HG02840 (cell line): Measurements from ENCODE around the gene WNT7A.
"Not testable (repeated sequence)": the region's sequence is repeated elsewhere in the genome, so short reads cannot be mapped to it uniquely, and the experiment has no call there.

Experiments used
- ATAC-seq: cut with Tn5 transposase; IDR thresholded peaks from one replicate; pipeline ENCODE4 v1.9.1; 2021; ENCODE audit warnings: mild to moderate bottlenecking, moderate library complexity, moderate number of reproducible peaks; ENCODE audit not compliant: unreplicated experiment, low FRiP score

WNT7A gene

DNA sequence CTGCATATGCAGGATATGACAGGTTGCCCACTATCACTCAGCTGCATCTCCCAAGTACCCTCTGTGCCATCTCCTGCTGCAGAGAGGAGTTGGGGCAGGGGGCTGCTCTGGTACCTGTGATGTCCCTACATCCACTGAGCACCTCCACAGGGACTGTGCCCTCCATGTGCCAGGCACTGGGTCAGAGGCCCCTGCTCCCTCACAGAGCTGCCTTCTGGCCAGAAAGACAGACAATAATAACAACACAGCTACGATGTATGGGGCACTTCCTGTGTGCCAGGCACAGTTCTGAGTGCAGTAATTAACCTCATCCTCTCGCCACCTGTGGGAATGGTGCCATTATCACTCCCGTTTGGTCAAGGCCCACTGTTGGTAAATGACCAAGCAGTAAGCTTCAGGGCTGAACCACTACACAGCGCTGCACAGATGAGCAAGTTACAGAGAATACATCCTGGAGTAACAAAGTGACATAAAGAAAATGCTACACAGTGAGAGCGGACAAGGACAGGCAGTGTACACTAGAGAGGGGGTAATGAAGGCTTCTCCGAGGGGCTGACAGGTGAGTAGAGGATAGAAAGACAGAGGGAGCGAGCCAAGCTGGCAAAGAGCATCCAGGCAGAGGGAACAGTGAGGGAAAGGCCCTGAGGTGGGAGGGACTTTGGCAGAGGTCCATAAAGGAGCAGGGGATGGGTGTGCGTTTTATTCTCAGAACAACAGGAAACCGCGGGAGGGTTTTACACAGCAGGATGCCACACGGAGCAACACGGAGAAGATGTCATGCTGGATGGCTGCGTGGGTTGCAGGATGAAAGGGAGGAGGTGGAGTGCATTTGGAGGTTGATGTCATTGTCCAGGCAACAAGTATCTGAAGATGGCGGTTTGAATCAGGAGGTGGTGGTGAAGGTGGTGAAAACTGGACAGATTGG lies 13.6 kb downstream of the WNT7A start:
- ATAC-seq = no peak

DNA sequence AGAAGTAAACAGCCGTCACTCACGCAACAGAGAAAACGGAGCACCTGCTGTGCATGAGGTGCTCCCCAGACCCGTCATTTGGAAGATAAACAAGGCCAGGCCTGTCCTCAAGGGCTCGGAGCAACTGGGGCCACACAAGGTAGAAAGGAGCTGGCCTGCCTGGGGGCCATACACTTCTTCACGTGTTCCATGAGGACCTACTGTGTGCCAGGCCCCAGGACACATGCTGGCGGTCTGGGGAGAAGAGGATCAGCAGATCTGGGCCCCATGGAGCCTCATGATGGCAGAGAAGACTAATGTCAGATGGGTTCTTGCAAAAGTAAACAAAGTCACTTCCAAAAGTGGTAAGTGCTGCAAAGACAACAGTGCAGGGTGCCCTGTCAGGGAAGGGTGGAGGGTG lies 14.3 kb downstream of the WNT7A start:
- no peak for ATAC-seq

DNA sequence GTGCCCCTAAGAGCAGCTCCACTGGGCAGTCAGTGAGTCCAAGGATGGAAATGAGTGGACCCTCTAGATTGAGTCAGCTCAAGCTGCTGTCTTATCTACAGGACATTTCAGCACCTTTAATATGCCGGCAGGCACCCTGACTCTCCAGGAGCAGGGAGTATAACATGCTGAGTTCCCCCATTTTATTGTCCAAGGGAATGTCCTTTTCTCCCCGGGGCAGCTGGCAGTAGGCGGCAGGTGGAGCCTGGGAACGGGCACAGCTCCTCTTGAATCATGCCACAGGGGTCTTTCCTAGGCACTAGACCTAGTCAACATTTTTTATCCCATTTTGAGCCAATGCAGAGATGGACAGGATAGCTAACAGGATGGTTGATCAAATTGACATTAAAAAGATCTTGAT lies 14.8 kb downstream of the WNT7A start:
- ATAC-seq = no peak

DNA sequence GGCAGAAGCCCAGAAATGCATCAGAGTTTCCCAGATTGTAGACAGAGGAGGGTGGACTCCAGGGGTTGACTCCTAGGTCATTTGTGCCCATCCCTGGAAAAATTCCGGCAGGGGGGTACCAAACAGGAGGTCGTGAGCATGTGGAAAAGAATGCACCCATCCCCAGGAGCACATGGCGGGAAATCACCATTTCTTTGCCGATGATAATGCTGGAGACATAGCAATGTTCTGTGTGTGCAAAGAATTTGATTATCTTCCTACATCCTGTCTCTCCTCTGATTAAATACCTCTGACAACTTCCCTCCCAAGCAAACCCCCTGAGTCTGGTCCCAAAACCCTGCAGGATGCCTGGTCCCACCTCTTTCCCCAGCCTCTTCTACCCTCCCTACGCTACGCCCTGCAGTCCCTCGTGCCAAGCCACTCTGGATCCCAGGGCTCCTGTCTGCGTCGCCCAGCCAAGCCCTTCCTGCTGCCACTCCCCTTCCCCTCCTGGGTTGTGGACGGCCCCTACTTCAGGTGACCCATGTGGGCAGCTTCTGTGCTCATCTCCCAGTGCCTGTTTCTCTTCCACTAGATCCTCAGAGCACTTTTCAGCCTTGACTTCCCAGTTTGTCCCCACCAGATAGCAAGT lies 15.8 kb downstream of the WNT7A start:
- no peak for ATAC-seq

DNA sequence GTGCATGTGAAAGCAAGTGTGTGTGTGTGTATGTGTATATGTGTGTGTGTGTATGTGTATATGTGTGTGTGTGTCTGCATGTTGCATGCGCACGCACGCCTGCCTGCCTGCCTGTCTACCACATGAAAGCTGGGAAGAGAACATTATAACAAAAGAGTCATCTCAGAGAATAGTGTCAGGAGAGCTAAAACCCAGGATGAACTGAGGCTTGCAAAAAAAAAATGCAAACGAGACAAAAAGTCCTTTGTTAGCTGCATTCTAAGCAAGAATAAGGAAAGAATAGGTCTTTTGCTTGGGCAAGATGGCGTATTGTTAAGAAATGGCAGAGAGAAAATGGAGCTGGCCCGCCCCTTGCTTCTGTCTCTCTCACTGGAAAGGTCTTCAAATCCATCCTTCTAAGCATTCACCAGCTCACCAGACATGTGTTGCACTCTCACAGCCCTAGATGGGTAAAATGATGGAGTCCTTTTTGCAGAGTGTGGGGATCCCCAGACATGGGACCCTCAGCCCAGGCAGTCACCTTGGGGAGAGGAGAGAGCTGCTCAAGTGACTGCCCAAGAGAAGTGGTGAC lies 16.4 kb downstream of the WNT7A start:
- ATAC-seq = no peak

DNA sequence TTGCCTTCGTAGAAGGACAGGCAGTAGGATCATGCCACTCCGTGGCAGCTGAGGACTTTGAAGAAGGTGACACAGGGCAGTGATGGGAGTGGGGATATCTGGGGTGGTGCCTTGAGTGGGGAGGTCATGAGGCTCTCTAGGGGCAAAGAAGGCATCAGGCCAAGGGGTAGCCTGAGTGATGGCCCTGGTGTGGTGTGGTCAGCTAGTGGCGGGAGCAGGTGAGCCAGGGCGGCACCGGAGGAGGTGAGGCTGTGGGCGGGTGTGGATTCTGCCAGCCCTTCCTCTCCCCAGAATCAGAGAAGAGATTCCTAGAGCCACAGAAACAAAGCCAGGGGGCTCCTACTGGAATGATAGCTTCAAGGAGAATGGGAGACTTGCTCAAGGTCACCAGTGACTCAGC lies 18.4 kb downstream of the WNT7A start:
- no peak for ATAC-seq

DNA sequence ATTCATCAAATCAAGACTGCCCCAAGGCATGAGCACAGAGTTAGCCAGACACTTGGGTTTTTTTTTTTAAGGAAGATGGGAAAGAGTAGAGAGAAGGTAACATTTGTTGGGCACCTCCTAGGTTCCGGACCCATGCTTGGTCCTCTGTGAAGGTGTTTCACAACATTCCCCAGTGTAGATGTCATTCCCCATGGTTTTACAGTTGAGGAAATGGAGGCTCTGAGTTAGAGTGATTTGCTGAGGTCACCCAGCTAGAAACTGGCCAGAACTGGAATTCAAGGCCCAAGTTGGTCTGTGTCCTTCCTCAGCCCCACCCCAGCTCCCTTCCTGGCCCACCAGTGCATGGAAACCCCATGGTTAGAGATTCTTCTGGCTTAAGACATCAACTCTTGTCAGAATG lies 19.9 kb downstream of the WNT7A start:
- no peak for ATAC-seq

DNA sequence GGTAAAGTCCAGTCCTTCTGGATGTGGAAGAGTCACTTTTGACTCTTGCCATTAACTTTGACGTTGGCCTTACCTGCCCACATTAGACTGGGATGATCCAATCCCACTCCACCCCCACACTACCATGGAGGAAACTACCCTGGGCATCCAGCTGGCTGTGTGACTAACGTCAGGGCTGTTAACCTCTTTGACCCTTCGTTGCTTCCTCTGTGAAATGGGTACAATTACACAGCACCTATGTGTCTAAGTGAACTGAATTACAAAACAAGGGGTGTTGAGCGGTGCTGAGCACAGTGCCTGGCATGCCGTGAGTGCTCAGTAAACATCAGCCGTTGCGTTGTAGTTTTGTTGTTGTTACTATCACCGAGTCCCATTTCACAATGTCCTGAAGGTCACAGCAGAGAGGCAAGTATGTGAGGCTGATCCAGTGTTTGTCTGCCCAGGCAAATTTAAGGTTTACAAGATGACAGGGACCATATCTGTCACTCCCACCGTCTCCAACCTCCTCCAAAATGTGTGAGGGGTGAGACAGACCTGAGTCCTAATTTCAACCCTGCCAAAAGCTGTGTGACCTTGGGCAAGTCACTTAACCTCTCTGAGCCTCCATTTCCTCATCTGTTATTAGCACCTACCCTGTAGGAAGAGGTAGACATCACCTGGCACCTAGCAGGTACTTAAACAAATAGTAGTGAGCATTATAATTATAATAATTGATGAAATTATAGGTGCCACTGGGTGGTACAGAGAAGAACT lies 20.9 kb downstream of the WNT7A start:
- no peak for ATAC-seq

DNA sequence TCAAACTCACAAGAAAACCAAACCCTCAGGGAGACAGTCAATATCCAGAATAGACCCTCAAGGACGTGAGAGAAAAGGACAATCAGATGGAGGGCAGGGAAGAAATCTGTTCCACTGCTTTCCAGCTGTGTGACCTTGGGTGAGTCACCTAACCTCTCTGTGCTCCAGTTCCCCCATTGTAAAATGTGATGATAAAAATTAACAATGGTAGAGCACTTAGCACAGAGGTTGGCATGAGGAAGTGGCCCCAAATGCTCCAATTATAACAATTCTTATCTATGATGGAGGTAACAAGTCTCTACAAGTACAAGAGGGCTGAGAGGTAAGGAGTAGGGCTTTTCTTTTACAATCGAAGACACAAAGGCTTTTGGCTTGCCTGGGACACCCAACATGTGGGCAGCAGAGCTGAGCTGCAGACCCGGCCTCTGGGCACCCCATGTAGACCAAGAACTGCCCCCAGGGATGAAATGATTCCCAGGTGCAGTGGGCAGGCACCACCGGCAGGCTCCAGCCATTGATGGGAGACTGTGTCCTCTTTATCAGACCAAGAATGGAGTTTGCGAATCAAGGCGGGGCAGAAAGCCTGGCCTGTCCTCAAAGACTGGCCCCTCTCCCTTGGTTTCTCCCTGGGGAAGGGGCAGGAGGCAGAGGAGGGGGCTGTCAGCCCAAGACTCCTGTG lies 22.0 kb downstream of the WNT7A start:
- no peak for ATAC-seq

DNA sequence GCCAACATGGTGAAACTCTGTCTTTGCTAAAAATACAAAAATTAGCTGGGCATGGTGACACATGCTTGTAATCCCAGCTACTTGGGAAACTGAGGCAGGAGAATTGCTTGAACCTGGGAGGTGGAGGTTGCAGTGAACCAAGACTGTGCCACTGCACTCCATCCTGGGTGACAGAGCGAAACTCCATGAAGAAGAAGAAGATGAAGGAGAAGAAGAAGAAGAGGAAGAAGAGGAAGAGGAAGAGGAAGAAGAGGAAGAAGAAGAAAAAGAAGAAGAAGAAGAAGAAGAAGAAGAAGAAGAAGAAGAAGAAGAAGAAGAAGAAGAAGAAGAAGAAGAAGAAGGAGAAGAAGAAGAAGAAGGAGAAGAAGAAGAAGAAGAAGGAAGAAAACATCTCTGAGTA lies 23.2 kb downstream of the WNT7A start:
- ATAC-seq = not testable (repeated sequence)

DNA sequence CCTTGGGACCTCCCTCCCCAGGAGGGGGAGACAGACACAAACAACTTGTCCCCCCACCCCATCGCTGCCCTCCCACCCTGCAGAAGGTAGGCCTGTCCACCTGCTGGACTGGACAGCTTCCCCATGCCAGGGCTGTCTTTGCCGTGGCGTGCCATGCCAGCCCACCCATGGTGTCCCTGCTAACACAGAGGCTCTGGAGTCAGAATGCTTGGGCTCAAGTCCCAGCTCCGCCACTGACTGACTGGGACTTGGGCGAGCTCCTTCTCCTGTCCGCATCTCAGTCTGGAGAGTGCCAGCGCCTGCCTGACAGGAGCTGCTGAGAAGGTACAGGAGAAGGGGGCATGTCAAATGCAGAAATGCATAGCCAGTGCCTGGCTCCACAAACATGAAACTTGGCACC lies 23.9 kb downstream of the WNT7A start:
- ATAC-seq = no peak

DNA sequence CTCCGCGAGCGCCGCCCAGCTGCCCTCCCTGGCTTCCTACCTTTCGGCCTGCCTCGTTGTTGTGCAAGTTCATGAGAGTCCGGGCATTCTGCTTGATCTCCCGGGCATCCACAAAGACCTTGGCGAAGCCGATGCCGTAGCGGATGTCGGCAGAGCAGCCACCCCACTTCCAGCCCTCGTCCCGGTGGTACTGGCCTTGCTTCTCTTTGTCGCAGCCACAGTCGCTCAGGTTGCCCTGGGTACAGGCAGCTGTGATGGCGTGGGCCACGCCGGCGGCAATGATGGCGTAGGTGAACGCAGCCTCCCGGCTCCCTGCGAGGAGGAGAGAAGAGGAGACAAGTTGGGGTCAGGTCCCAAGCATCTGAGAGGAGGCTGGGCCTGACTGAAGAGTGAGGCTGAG lies 25.4 kb downstream of the WNT7A start:
- ATAC-seq = no peak

DNA sequence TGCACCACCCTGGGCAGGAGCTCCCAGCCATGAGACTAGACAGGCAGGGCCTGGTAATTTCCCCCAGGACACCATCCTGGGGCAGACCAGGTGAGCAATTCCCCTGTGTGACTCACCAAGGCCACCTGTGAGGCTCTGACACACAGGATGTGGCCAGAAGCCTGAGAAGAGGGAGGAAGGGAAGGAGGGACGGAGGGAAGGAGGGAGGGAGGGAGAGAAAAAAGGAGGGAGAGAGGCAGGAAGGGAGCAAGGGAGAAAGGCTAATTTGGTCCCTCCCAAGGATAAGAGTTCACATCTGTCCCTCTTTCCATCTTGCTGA lies 25.9 kb downstream of the WNT7A start:
- ATAC-seq = no peak

DNA sequence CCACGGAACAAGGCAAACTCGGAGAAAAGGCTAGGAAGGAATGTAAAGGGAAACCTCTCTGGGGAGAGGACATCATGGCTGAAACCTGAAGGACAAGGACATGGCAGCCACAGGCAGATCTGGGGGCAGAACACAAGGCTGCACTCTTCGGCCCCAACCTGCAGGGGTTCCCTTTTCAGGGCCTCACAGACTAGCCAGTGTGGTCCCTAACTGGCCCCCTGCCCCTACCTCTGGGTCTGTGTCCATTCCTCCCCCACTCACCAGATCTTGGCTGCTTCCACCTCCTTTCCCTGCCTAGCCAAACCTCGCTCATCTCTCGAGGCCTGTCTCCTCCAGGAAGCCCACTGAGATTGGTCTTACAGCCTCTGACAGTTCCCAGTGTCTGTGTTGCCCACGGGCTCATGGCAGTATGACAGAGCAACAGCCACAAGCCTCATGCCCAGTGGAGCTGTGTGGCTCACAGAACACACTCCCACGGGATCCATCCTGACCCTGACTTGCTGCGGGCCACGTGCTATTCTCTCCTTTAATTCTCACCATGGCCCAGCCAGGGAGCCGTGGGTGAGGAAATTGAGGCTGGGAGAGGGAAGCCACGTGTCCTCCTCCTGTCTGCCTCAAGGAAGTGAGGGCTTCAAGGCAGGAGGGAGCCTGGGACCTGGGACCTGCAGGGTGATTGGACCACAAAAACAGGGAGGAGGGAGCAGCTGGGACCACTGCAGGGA lies 26.5 kb downstream of the WNT7A start:
- ATAC-seq = no peak

DNA sequence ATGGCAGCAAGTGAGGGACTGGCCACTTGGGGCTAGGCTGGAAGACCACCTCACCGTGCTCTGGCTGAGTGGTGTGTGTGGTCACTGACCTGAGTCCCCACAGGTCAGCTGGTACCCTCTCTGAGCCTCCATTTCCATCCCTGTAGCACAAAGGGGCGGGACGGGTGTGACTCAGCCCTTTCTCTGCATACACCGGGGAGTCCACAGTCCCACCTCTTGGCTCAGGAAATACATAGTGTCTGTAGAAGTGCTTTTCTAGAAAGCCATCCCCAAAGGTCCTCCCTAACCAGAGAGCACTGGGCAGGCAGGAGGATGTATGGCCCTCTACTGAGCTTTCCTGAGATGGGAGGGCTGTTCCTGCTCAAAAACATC lies 27.2 kb downstream of the WNT7A start:
- ATAC-seq = no peak

DNA sequence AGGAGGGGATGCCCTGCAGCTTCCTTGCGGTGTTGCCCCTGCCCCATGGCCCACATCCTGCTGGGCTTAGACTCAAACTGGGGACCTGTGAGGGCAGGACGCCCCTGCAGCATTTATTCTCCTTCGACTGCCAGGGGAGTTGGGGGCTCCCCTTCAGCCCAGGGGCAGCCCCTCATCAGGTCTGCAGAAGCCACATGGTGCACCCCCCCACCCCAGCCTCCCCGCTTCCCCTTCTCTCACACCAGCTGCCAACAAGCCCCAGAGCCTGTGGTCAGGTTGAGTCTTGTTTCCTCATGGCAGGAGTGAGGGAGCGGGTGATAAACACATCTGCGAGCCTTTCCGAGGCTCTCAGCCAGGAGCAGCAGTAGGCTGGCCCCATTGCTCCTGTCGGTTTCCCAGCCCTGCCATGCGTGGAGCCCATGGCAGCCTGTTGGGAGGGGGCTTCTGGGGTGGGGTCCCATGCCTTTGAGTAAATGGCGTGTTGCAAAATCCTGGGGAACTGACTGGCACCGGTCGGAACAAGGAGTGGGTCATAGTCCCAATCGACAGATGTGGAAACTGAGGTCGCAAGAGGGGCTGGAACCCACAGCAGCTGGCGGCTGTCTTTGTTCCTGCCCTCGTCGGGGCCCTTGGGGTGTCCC lies 27.8 kb downstream of the WNT7A start:
- ATAC-seq = no peak

DNA sequence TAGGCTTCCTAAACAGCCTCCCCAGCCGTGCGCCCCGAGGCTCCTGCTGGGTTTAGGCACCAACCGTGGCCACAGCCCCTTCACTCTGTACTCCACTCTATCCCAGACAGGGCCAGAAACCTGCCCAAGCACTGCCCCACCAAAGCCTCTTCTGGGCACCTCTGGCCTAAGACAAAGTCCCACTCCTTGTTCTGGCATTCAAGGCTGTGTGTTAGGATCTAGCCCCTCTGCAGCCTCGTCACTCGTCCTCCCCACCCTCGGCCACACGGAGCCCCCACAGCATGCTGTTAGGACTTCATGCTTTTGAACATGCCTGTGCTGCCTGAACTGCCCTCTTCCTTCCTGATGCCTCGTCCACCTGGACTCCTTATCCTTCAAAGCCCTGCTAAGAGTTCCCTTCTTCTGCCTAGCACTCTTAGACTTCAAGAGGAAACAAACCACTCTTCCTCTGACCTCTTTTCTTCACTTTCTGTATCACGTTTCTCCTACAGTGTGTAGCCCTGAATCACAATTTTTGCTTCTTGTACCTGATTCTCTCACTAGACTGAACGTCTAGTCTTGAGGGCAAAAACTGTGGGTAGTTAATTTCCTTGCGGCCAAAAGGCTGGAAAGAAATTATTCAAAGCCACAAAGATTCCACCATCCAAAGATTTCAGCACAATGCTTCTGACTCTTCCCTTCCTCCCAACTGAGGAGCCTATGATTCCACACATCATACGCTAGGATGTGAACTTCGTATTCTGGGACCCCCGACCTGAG lies 28.6 kb downstream of the WNT7A start:
- ATAC-seq = no peak

DNA sequence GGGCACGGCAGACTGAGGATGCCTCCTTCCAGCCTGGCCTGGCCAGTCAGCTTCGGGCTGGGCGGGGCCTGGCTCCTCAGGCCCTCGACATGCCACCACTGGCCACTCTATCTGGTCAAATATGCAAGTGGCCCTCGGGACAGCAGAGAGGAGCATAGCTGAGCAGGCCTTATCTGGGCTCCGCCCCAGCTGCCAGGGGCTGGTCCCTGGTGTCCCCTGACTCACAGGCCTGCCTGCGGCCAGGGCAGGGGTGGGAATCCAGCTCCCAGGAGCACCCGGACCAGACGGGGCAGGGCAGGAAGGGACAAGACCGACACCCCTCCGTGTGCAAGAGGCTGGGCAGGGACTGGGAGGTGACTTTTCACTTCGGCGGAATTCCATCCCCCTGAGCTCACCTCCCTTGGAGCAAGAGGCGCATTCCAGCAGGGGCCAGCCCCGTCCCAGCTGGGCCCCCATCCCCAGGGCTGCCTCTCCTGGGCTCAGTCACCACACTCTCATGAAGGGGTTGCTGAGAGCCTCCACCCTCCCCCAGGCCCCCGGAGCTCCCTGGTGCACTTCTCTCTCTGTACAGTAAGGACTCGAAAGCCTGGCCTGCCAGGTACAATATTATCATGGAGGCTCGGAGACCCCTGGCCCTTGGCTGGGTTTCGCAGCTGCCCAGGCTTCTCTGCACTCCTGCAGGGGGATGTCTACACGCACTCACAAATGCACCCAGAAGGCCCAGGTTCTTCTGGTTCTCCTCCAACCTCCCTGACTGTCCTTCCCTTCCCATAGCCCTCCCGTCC lies 29.5 kb downstream of the WNT7A start:
- ATAC-seq = no peak
